Activated T-cell treated with anti-CD3 and anti-CD28 coated beads, Interleukin-2, amount 50 U/mL, for 24 hours (primary cell): ENCODE results near the gene ACAD9.
"Not testable (repeated sequence)": the region's sequence is repeated elsewhere in the genome, so short reads cannot be mapped to it uniquely, and the experiment has no call there.

Experiments used
- DNase-seq: peaks from one replicate; pipeline ENCODE4 v3.0.0-alpha.2; 2020
- H3K27ac Mint-ChIP-seq: 2 replicates; pipeline ENCODE4 v1.8.0; 2020; ENCODE audit warnings: mild to moderate bottlenecking, mixed read lengths
- H3K27me3 Mint-ChIP-seq: 2 replicates; pipeline ENCODE4 v1.8.0; 2020; ENCODE audit warnings: mixed read lengths
- H3K36me3 Mint-ChIP-seq: 2 replicates; pipeline ENCODE4 v1.8.0; 2020; ENCODE audit warnings: low read depth, mixed read lengths
- H3K4me1 Mint-ChIP-seq: 2 replicates; pipeline ENCODE4 v1.8.0; 2020; ENCODE audit warnings: low read depth, mixed read lengths
- H3K4me3 Mint-ChIP-seq: 2 replicates; pipeline ENCODE4 v1.8.0; 2020; ENCODE audit warnings: mild to moderate bottlenecking, moderate library complexity, mixed read lengths
- H3K9me3 Mint-ChIP-seq: 2 replicates; pipeline ENCODE4 v1.8.0; 2020; ENCODE audit warnings: mixed read lengths

ACAD9 gene

DNA sequence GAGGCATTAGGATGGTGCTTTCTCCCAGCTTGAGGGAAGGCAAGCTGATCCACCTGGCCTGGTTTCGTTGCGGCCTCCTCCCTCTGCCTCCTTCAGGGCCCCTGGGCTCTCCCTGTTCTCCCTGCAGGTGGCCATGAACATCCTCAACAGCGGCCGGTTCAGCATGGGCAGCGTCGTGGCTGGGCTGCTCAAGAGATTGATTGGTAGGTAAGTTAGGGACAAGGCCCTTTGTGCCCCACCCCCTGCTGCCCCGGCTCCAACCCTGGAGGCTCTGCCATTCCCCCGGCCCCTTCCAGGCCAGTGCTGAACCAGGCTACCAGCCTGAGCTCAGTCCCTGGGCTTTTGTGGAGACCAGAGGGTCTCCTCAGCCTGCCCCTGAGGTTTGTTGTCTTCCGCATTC, 23.0 kb downstream of the ACAD9 start:
- Mint-ChIP-seq H3K27ac (no peak overlapping the region), H3K4me3 (no peak overlapping the region), H3K4me1 (no peaks in the 10 kb centered on the region), H3K27me3 (no peaks in the 10 kb centered on the region), H3K9me3 (no peaks in the 10 kb centered on the region), H3K36me3 (peaks cover 99% of the 10 kb centered on the region)
- DNase-seq: no peak

DNA sequence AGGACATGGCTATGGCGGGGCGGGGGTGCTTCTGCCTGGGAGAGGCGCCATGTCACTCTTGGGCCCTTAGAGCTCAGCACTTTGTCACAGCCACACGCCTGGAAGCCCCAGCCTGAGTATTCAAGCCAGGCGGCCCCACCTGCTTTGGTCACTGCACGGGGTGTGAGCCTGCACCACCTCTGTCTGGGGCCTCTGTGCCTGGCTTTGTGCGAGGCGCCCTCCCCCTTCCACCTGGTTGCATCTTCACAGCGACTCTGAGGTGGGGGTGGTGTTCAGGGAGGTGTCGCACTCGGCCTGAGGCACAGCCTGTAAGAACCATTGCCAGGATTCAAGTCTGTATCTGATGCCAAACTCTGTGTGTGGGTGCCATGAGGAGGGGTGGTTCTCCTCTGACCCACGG, 24.1 kb downstream of the ACAD9 start:
- Mint-ChIP-seq H3K9me3 (no peaks in the 10 kb centered on the region), H3K4me1 (no peaks in the 10 kb centered on the region)
- no peak for DNase-seq

GRCh38 chr3:128906031-128906803, 26.8 kb downstream of the ACAD9 start:
- Mint-ChIP-seq H3K27me3 (no peaks in the 10 kb centered on the region), H3K9me3 (no peaks in the 10 kb centered on the region), H3K4me3 (no peak overlapping the region), H3K36me3 (peaks cover 100% of the 10 kb centered on the region), H3K4me1 (no peaks in the 10 kb centered on the region), H3K27ac (peak overlapping the region; percentile 2)
- no peak for DNase-seq

More for the DNA sequence above, 24.1 kb downstream of the ACAD9 start:
- Mint-ChIP-seq H3K36me3 (peaks cover 100% of the 10 kb centered on the region), H3K4me3 (no peak overlapping the region), H3K27ac (no peak overlapping the region), H3K27me3 (no peaks in the 10 kb centered on the region)

GRCh38 chr3:128906804-128907525, 27.5 kb downstream of the ACAD9 start:
- H3K27me3 Mint-ChIP-seq: no peaks in the 10 kb centered on the region
- H3K9me3 Mint-ChIP-seq: no peaks in the 10 kb centered on the region
- peak overlapping the region; percentile 2 for H3K27ac Mint-ChIP-seq
- no peak for DNase-seq
- no peaks in the 10 kb centered on the region for H3K4me1 Mint-ChIP-seq
- H3K4me3 Mint-ChIP-seq: no peak overlapping the region
- peaks cover 100% of the 10 kb centered on the region for H3K36me3 Mint-ChIP-seq

- Mint-ChIP-seq H3K4me3 (no peak overlapping the region), H3K4me1 (no peaks in the 10 kb centered on the region), H3K27me3 (no peaks in the 10 kb centered on the region), H3K27ac (no peak overlapping the region), H3K36me3 (peaks cover 100% of the 10 kb centered on the region), H3K9me3 (no peaks in the 10 kb centered on the region)
- no peak for DNase-seq
Observed at GRCh38 chr3:128907706-128908445, 28.5 kb downstream of the ACAD9 start.

- Mint-ChIP-seq H3K9me3 (no peaks in the 10 kb centered on the region), H3K4me1 (no peaks in the 10 kb centered on the region), H3K27ac (no peak overlapping the region), H3K27me3 (no peaks in the 10 kb centered on the region), H3K36me3 (peaks cover 100% of the 10 kb centered on the region), H3K4me3 (no peak overlapping the region)
- DNase-seq: no peak
Observed at GRCh38 chr3:128908951-128909350, 29.5 kb downstream of the ACAD9 start.

DNA sequence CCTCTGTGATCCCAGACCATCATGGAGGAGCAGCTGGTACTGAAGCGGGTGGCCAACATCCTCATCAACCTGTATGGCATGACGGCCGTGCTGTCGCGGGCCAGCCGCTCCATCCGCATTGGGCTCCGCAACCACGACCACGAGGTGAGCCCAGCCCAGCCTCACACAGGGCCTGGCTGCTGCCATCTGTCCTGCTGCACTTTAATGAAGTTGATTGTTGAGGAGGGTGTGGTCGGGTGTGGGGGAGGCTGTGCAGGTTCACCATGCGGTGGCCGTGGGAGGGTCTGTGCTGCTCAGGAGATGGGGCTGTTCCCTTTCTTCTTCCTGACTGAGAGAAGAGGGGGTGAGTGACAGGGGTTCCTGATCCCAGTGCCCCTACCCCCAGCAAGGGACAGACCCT, 30.6 kb downstream of the ACAD9 start:
- DNase-seq: no peak
- Mint-ChIP-seq H3K9me3 (no peaks in the 10 kb centered on the region), H3K27me3 (no peaks in the 10 kb centered on the region), H3K4me3 (no peak overlapping the region), H3K27ac (no peak overlapping the region), H3K4me1 (no peaks in the 10 kb centered on the region), H3K36me3 (peaks cover 100% of the 10 kb centered on the region)

DNA sequence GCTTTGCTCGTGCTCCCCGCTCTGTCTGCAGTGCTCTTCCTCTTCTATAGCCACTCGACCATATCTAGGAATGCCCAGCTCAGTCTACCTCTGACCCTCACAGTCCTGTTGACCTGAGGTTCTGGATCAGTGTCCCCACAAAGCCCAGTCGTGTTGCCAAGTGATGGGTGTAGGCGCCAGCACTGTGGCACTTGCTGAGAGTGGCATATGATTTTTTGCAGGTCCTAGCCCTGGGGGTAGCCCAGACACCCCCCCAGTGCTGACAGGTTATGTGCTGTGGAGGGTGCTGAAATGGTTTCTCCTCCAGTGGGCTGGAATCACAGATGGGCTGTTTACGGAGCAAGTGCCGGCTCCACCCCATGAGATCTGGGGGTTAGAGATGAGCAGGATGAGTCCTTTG, 32.5 kb downstream of the ACAD9 start:
- H3K27ac Mint-ChIP-seq: no peak overlapping the region
- no peaks in the 10 kb centered on the region for H3K27me3 Mint-ChIP-seq
- H3K9me3 Mint-ChIP-seq: no peaks in the 10 kb centered on the region
- no peaks in the 10 kb centered on the region for H3K4me1 Mint-ChIP-seq
- DNase-seq: no peak
- H3K36me3 Mint-ChIP-seq: peaks cover 100% of the 10 kb centered on the region
- H3K4me3 Mint-ChIP-seq: no peak overlapping the region

DNA sequence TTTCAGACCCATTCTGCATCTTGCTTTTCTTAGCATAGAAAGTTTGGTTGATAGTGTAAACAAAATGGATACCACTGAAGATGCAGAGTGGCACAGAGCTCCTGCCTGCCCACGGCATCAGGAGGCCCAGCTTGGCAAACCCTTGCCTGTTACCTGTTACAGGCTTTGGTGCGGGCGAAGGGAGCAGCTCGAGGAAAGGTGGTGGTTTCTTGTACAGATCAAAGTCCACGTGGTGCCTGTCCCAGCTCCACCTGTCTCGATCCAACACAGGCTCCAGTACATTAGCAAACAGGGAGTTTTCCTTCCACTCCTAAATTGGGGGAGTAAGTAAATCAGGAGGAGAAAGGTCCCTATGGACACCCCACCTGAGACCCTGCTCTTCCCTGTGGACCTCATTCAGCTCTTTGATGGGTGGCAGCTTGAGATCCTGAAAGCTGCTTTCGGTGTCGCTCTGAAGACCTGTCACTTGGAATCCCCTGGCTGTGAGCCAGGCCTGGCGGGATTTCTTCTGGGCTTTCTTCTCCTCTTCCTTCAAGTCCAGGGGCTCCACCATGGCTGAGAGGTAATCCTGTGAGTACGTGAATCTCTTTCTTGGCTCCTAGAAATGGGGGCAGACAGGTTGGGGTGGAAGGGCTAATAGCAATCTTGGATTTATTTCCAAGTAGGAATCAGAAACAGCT, 35.7 kb downstream of the ACAD9 start:
- no peaks in the 10 kb centered on the region for H3K27me3 Mint-ChIP-seq
- H3K36me3 Mint-ChIP-seq: peaks cover 100% of the 10 kb centered on the region
- H3K9me3 Mint-ChIP-seq: peaks cover 2% of the 10 kb centered on the region
- peak overlapping the region; percentile 26 for H3K27ac Mint-ChIP-seq
- no peak for DNase-seq
- H3K4me3 Mint-ChIP-seq: no peak overlapping the region
- peaks cover 1% of the 10 kb centered on the region for H3K4me1 Mint-ChIP-seq

DNA sequence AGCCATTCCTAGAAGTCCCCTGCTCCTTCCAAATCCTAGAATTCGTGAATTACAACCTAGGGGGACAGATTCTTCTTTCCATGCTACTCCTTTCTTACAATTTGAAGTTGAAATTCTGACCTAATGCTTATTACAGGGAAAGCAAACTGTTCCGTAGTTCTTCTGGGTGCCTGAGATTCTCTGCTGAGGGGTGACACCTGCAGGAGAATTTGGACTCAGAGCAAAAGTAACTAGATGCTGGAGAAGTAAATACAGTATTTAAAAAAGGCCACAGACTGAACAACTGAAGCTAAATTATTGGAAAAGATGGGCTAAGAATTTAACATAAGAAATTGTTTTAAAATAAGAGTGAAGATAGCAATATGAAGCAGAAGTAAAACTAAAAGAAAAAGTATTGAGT, 37.9 kb downstream of the ACAD9 start:
- no peak for DNase-seq
- Mint-ChIP-seq H3K4me3 (no peak overlapping the region), H3K27me3 (no peaks in the 10 kb centered on the region), H3K9me3 (peaks cover 9% of the 10 kb centered on the region), H3K4me1 (peaks cover 16% of the 10 kb centered on the region), H3K27ac (no peak overlapping the region), H3K36me3 (peaks cover 89% of the 10 kb centered on the region)

DNA sequence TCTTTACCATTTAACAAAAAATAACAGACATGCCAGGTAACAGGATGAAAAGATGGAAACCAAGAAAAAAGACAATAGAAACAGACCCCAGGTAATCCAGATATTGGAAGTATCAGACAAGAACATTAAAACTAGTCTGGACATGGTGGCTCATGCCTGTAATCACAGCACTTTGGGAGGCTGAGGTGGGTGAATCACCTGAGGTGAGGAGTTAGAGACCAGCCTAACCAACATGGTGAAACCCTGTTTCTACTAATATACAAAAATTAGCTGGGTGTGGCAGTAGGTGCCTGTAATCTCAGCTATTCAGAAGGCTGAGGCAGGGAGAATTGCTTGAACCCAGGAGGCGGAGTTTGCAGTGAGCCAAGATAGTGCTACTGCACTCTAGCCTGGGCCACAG, 40.6 kb downstream of the ACAD9 start:
- H3K4me1 Mint-ChIP-seq: peaks cover 40% of the 10 kb centered on the region
- no peak overlapping the region for H3K4me3 Mint-ChIP-seq
- peaks cover 70% of the 10 kb centered on the region for H3K36me3 Mint-ChIP-seq
- no peak overlapping the region for H3K27ac Mint-ChIP-seq
- H3K27me3 Mint-ChIP-seq: no peaks in the 10 kb centered on the region
- DNase-seq: peak; percentile 16
- H3K9me3 Mint-ChIP-seq: peaks cover 14% of the 10 kb centered on the region

GRCh38 chr3:128922804-128923459, 43.5 kb downstream of the ACAD9 start:
- DNase-seq: peak; percentile 64
- peaks cover 40% of the 10 kb centered on the region for H3K36me3 Mint-ChIP-seq
- peaks cover 40% of the 10 kb centered on the region for H3K4me1 Mint-ChIP-seq
- peak overlapping the region; percentile 55 for H3K27ac Mint-ChIP-seq
- H3K27me3 Mint-ChIP-seq: no peaks in the 10 kb centered on the region
- peaks cover 14% of the 10 kb centered on the region for H3K9me3 Mint-ChIP-seq
- H3K4me3 Mint-ChIP-seq: peak overlapping the region; percentile 54

DNA sequence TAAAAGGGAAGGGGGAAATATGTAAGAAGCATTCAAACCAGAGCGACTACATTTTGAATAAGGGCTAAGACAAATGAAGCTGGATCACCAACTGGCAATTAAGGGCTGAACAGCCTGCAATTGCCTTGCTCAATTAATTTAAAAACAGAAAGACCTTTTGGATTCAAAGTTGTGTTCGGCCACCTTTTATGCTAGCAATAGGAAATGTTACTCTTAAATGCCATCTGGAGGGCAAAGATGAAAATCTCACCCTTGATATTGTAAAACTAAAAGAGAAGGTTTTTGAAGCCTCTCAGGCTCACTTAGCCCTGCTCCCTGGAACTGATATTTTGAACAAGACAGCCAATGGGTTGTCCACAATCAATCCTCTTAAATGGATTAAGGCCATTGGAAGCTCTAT, 44.2 kb downstream of the ACAD9 start:
- Mint-ChIP-seq H3K4me3 (peak overlapping the region; percentile 54), H3K27ac (peak overlapping the region; percentile 55), H3K27me3 (no peaks in the 10 kb centered on the region), H3K9me3 (peaks cover 14% of the 10 kb centered on the region), H3K4me1 (peaks cover 40% of the 10 kb centered on the region), H3K36me3 (peaks cover 34% of the 10 kb centered on the region)
- no peak for DNase-seq

DNA sequence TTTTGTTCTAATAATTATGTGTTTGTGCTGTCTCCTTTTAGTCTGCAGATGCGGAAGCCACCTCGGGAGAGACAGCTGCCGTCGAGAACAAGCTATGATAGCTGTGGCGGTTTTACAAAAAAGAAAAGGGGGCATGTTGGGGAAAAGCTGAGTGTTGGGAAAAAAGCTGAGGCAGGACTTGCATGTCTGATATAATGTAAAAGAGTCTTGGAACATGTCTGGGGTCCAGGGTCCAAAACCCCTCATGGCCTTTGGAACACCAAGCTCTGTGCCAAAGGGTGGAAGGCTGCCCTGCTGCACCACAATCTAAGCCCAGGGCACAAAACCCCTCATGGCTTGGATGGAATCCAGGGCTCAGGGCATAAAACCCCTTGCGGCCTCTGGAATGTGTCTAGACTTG, 44.6 kb downstream of the ACAD9 start:
- DNase-seq, H3K27me3 Mint-ChIP-seq, H3K4me3 Mint-ChIP-seq, H3K27ac Mint-ChIP-seq: not testable (repeated sequence)
- Mint-ChIP-seq H3K36me3 (peaks cover 30% of the 10 kb centered on the region), H3K4me1 (peaks cover 40% of the 10 kb centered on the region), H3K9me3 (peaks cover 13% of the 10 kb centered on the region)
